ENCODE measurements around the gene SFTA2. TPM values are rescaled to one million over a fixed set of nuclear protein-coding genes. Genes with fewer than 3 reads are reported as not detected.

The SFTA2 gene
- total and polyA plus RNA-seq, 2 of the 8 experiments (the other 6 are each of a cell fraction or from before 2014, with no cell fraction given): not detected

DNA sequence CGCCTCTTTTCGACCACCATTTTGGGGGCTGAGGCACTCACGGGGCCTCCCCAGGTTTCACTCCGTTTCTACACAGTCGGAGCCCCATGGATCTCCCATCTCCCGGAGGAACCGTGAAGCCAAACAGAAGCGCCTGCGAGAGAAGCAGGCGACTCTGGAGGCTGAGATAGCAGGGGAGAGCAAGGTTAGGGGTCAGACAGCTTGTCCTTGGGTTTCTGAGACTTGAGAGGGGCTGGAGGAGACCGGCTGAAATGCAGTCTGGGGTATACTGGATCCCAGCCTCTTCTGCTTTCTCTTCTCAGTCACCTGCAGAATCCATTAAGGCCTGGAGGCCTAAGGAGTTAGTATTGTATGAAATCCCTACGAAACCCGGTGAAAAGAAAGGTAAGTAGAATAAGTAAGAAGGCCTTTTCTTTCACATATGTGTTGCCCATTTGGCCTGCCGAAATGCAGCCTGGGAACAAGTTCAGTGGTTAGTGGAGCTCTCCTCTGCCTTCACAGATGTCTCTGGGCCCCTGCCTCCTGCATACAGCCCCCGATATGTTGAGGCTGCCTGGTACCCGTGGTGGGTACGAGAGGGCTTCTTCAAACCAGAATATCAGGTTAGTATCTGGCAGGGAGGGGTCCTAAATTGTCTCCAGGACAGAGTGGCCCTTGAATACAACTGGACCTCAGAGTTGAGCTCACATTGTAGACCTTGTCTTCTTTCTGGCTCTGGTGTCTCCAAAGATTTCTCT, 16.9 kb downstream of the SFTA2 start:
- Histone ChIP-seq H3K14ac (ENCODE audit: insufficient read length) (no peak overlapping the region), H2BK20ac (ENCODE audit: low read length) (no peak overlapping the region), H3K4me2 (ENCODE audit: insufficient read depth in 1 of 2, low read depth in 2 of 2, low read length in 2 of 2) (peak overlapping the region; percentile 68 to 97), H2BK15ac (ENCODE audit: low read length) (no peak overlapping the region), H3K27me3 (replicated peaks in 1 of 4; ENCODE audit: control insufficient read depth in 3 of 4, extremely low read depth in 1 of 4, insufficient read depth in 3 of 4, low read length in 3 of 4) (no peaks in the 10 kb centered on the region), H3K4ac (replicated peaks; ENCODE audit: insufficient read length, low read depth, low read length) (no peak overlapping the region), H4K20me1 (replicated peaks in 1 of 2; ENCODE audit: control insufficient read depth in 1 of 2, insufficient read depth in 2 of 2, low read length in 2 of 2) (no peaks in the 10 kb centered on the region), H2BK120ac (replicated peaks; ENCODE audit: low read depth, low read length) (no peak overlapping the region), H2BK12ac (ENCODE audit: low read depth, low read length) (peak overlapping the region; percentile 27; the same call in 1 of the 2 replicates), H3K23ac (ENCODE audit: insufficient read length) (no peak overlapping the region), H3K9ac (replicated peaks in 1 of 4; ENCODE audit: extremely low read depth in 1 of 4, low read depth in 3 of 4, low read length in 3 of 4) (peak overlapping the region in 1 of 4 experiments; percentile 55; a peak in 2 of 7 replicates), H4K8ac (ENCODE audit: extremely low read depth, insufficient read depth, low read length) (no peak overlapping the region), H2BK5ac (ENCODE audit: low read depth, low read length) (no peak overlapping the region), H3K56ac (replicated peaks; ENCODE audit: insufficient read length, low read depth, low read length) (no peak overlapping the region), H4K91ac (replicated peaks; ENCODE audit: insufficient read length, low read length) (no peak overlapping the region), H3K9me3 (ENCODE audit: insufficient read depth in 2 of 2, low read depth in 1 of 2, low read length in 1 of 2) (no peaks in the 10 kb centered on the region), H2AK5ac (ENCODE audit: low read depth, low read length) (peak overlapping the region; percentile 34; the same call in 1 of the 2 replicates), H2AFZ (ENCODE audit: low read length) (no peak overlapping the region), H3K4me1 (replicated peaks in 1 of 4; ENCODE audit: control insufficient read depth in 3 of 4, insufficient read depth in 4 of 4, low read length in 3 of 4) (peaks cover 0 to 14% (median 6%) of the 10 kb centered on the region in 4 experiments; a peak in 5 of 7 replicates), H3K79me2 (ENCODE audit: control insufficient read depth in 1 of 2, insufficient read depth in 2 of 2, low read length in 2 of 2) (no peaks in the 10 kb centered on the region; a peak in 1 of 4 replicates), H3K36me3 (ENCODE audit: control insufficient read depth in 2 of 4, insufficient read depth in 4 of 4, low read length in 3 of 4) (peaks cover 5 to 18% (median 10%) of the 10 kb centered on the region in 4 experiments; a peak in 7 of 8 replicates), H3K27ac (ENCODE audit: low read depth, low read length) (no peak overlapping the region), H3K23me2 (ENCODE audit: low read depth, low read length) (peaks cover 3% of the 10 kb centered on the region; the same call in 1 of the 2 replicates), H3K4me3 (ENCODE audit: extremely low read depth in 1 of 4, insufficient read depth in 2 of 4, low read depth in 3 of 4, low read length in 4 of 4) (peak overlapping the region; percentile 41 to 74 (median 66)), H3K18ac (ENCODE audit: extremely low read depth, low read length) (no peak overlapping the region), H3K79me1 (ENCODE audit: low read depth, low read length) (no peaks in the 10 kb centered on the region), H4K5ac (ENCODE audit: insufficient read length, low read depth, low read length) (no peak overlapping the region)
- FAIRE-seq (no peak), DNase-seq (ENCODE audit: low read depth in 1 of 2, low spot score in 2 of 2) (no peak)
- ChIA-PET POLR2A (ENCODE audit: partially characterized antibody) (interaction anchor here (0.6 to 4.0 kb wide), 20 partner anchors 8 to 196 kb away, joined by 3 to 22 read pairs (median 3); partner anchors contain the start of gene DDR1), CTCF (ENCODE audit: partially characterized antibody) (interaction anchor here (0.7 to 16.0 kb wide), 49 partner anchors 10 to 242 kb away, joined by 3 to 285 read pairs (median 5); partner anchors contain the start of genes DDR1, MUC21, MUCL3 and SFTA2)
- 76% methylated on average over 17 of the region's 17 CpGs; no CpG with 5 or more reads in 1 of the 2 experiments for WGBS, 2 experiments (ENCODE audit: extremely low coverage in 1 of 2, insufficient coverage in 1 of 2, insufficient read length in 1 of 2, insufficient replicate concordance in 2 of 2, low coverage in 1 of 2, low lambda C conversion rate in 2 of 2, missing lambda C conversion rate in 1 of 2)
- no peak for TF ChIP-seq HDAC6 (IDR thresholded peaks at IDR 0.05; ENCODE audit: low read depth, low read length)
- no peak for TF ChIP-seq KDM5A (IDR thresholded peaks at IDR 0.05; ENCODE audit: low read length)
- no peak for TF ChIP-seq SUZ12 (IDR thresholded peaks at IDR 0.05; ENCODE audit: low read length)
- no peak for TF ChIP-seq RAD21 (IDR thresholded peaks at IDR 0.05 in 1 of 2, conservative IDR thresholded peaks at IDR 0.05 in 1 of 2; ENCODE audit: low read depth in 2 of 2, low read length in 2 of 2)
- TF ChIP-seq EP300 (IDR thresholded peaks at IDR 0.05; ENCODE audit: borderline replicate concordance in 1 of 2, low read depth in 2 of 2, low read length in 2 of 2): no peak
- TF ChIP-seq, protein P1, sequence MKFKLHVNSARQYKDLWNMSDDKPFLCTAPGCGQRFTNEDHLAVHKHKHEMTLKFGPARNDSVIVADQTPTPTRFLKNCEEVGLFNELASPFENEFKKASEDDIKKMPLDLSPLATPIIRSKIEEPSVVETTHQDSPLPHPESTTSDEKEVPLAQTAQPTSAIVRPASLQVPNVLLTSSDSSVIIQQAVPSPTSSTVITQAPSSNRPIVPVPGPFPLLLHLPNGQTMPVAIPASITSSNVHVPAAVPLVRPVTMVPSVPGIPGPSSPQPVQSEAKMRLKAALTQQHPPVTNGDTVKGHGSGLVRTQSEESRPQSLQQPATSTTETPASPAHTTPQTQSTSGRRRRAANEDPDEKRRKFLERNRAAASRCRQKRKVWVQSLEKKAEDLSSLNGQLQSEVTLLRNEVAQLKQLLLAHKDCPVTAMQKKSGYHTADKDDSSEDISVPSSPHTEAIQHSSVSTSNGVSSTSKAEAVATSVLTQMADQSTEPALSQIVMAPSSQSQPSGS (IDR thresholded peaks at IDR 0.05; ENCODE audit: low read length): no peak
- TF ChIP-seq NANOG (IDR thresholded peaks at IDR 0.05; ENCODE audit: insufficient read depth, low read depth, low read length, poor library complexity, severe bottlenecking): no peak
- no peak for TF ChIP-seq ZNF274 (IDR thresholded peaks at IDR 0.05; ENCODE audit: borderline replicate concordance, extremely low read depth, low read length)
- TF ChIP-seq SIX5 (IDR thresholded peaks at IDR 0.05; ENCODE audit: low read depth, low read length): no peak
